GM19372 (cell line): ENCODE measurements around the gene PHPT1.
A peak's percentile ranks its signal among the peaks of the same experiment; 100 is the strongest.
"Not testable (repeated sequence)": the region's sequence is repeated elsewhere in the genome, so short reads cannot be mapped to it uniquely, and the experiment has no call there.

ENCODE experiments used
- ATAC-seq: cut with Tn5 transposase; IDR thresholded peaks from one replicate; pipeline ENCODE4 v1.9.1; 2021; ENCODE audit warnings: mild to moderate bottlenecking, low read depth, moderate library complexity; ENCODE audit not compliant: unreplicated experiment

PHPT1 gene

DNA sequence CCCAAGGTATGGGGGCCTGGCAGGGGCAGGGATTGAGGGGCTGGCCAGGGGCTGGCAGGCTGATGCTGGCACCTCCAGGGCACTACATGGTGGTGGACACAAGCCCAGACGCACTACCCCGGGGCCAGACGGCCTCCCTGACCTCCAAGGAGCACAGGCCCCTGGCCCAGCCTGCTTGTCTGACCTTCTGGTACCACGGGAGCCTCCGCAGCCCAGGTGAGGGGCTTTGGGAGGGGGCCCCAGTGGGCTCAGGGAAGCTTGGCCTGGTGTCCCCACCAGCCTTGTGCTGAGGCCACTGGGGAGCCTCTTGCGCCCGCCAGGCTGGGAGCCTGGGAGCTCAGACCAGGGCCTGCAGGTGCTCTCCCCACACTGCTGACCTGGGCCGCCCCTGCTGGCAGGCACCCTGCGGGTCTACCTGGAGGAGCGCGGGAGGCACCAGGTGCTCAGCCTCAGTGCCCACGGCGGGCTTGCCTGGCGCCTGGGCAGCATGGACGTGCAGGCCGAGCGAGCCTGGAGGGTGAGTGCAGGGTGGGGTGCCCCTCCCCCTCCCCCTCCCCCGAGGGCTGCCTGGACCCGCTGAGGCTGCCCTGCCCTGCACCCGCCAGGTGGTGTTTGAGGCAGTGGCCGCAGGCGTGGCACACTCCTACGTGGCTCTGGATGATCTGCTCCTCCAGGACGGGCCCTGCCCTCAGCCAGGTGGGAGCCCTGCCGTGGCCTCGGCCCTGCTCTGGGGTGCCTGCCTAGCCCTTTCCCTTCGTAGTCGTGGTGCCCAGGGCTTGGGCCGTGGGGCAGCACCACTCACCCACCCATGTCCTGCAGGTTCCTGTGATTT, 8.6 kb downstream of the PHPT1 start:
- ATAC-seq: no peak

DNA sequence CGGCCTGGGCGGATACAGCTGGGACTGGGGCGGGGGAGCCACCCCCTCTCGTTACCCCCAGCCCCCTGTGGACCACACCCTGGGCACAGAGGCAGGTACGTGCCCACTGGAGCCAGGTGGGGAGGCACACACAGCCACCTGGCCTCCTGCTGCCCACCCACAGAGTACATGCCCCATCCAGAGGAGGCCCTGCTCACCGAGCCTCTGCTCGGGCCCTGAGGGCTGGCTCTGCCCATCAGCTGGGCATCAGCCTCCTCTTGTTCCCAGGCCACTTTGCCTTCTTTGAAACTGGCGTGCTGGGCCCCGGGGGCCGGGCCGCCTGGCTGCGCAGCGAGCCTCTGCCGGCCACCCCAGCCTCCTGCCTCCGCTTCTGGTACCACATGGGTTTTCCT, 9.2 kb downstream of the PHPT1 start:
- no peak for ATAC-seq

DNA sequence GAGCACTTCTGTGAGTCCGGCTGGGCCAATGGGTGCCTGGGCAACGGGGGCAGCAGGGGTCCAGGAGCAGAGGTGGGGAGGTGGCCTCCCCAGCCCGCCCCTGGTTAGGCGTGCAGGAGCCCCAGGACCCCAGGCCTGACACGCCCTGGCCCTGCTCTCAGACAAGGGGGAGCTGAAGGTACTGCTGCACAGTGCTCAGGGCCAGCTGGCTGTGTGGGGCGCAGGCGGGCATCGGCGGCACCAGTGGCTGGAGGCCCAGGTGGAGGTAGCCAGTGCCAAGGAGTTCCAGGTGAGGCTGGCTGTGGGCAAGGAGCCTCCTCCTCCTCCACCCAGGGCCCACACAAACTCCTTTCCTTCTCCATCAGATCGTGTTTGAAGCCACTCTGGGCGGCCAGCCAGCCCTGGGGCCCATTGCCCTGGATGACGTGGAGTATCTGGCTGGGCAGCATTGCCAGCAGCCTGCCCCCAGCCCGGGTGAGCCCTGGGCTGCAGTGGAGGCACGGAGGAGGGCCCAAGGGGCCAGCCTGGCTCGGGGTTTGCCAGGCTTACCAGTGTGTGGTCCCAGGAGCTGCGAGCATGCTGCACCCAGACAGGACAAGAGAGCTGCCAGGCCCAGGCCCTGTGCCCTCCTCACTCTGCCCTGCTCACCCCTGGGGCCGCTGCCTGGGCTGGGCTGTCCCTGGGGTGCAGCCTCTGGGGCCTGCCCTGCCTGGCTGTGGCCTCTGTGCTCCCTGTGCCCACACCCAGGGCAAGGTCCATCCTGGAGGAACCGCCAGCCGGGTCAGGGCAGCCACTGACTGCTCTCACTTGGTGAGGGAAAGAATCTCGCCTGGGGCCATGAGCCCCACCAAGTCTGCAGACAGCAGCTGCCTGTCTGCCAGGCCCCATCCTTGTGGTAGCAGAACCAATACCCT, 9.9 kb downstream of the PHPT1 start:
- ATAC-seq: no peak

DNA sequence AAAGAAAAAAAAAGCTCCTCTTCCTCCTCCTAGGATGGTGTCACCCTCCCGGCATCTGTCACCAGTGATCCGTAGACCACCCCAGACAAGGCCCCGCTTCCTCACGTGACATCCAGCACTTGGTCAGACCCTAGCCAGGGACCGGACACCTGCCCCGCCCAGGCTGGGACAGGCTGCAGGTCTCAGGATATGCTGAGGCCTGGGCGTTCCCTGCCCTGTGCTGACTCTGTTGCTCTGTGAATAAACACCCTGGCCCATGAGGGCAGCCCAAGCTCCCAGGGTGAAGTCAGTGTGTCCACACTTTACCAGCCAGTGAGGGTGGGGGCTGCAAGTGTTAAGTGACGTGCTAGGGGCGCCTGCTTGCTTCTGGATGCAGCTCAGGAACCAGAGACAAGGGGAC, 11.3 kb downstream of the PHPT1 start:
- ATAC-seq: no peak

DNA sequence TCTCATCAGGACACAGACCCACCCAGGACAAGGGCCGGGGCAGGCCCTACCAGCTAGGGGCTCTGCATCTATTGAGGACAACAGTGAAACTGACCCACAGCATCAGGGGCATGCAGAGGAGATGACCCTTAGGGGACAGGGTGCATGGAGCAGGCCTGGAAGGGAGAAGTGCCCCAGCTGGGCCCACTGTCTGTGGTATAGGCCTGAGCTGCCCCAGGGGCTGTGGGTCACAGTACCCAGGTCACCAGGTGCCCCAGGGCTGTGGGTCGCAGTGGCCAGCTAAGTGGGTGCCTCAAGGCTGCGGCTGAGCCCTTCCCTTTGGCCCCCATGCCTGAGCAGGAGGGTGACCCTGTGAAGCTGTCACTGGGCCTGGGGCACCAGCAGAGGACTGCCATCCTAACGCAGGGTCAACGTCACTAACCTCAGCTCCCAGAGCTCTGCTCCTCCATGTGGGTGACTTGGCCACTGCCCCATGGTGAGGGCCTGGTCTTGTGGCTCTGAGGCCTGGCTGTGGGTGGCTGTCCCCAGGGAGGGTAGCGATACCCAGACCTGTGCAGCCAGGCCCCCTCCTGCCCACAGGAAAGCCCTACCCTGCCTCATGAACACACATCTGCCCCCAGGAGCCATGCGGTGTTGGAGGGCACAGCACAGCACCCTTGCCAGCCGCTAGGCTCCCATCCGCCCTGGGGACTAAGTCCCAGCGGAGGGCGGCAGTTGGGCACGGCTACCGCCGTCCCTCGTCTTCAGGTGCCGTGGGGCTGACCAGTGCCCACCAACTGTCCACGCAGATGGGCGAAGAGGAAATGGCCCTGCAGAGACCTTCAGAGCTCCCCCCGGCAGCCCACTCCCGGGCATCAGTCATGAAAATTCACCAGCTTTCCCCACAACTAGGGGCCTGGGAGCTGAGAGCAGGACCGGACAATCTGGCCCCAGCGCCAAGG, 12.0 kb downstream of the PHPT1 start:
- ATAC-seq: no peak

DNA sequence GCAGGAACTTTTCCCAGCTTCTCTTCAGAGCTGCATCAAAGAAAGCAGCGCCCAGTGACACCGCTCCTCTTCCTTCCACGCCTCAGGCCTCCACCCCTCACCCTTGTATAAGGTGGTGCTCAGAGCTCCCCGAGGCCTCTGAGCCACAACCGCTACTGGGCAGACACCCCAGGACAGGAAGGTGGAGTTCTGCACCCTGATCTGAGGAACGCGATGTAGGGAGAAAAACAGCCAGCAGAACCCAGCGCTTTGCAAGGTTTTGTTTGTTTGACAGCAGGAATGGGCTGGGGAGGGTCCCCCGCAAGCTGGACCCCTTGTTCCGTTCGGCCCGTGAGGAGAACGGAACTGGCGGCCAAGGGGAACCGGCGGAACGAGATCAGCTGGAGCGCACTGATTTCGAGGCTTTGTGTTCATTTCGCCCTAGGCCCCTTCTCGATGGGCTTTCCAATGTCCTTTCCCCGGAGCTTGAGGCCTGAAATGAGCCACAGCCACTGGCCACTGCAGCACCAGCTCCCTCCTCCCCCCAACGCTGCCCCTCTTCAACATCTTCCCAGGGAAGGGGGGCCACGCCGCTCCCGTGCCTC, 12.8 kb downstream of the PHPT1 start:
- no peak for ATAC-seq

DNA sequence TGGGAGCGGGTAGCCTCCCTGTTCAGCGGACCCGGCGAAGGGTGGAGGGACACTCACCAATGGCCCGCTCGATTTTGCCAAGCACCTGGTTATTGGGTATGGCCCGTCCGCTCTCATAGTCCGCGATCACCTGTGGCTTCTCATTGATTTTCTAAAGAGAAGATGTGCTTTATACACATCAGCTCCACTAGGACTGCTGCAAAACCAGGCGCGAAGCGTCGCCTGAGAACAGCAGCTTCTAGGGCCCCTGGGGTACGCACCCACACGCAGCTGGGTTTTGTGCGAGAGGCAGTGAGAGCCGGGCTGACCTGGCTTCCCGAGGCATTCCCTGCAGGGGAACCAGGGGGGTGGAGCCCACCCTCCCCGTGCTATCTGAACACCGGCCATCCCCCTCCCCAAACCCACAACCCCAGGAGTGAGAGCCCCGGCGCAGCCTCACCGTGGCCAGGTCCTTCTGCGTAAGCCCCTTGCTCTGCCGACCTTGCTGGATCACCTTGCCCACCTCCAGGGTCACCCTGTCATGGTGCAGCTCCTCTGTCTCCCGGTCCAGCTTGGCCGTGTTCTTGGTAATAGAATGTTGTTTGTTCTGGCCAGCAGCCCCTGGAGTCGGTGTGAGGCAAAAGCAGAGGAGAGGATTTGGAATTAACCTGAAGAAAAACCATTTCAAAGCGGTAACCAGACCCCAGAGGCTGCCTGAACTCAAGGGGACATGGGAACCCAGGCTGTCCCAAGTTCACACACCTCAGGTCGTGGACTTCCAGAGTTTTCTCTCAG, 13.8 kb downstream of the PHPT1 start:
- ATAC-seq: no peak

DNA sequence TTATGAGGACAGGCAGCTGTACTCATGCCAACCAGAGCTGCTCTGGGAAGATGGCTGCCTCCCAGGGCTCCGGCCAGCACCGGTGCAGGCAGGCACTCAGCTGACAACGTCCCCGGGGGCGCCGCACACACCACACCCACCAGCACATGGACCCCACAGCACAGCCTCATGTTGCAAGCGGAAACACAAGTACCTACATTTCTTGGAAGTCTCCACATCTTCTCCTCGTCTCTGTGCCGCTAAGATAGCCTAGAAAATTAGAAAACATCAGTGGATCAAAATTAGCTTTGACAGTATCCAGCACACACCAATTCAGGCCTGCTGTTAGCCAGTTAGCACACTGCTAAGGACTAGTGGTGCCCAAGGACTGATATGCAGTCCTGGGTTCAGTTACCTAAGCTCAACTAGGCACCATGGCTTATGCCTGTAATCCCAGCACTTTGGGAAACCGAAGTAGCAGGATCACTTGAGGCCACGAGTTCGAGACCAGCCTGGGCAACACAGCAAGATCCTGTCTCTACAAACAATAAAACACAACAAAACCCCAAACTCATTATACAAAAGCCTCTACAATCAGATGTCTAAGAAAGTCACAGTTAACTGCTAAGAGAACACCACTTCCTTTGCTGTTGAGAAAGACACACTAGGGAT, 14.5 kb downstream of the PHPT1 start:
- no peak for ATAC-seq

DNA sequence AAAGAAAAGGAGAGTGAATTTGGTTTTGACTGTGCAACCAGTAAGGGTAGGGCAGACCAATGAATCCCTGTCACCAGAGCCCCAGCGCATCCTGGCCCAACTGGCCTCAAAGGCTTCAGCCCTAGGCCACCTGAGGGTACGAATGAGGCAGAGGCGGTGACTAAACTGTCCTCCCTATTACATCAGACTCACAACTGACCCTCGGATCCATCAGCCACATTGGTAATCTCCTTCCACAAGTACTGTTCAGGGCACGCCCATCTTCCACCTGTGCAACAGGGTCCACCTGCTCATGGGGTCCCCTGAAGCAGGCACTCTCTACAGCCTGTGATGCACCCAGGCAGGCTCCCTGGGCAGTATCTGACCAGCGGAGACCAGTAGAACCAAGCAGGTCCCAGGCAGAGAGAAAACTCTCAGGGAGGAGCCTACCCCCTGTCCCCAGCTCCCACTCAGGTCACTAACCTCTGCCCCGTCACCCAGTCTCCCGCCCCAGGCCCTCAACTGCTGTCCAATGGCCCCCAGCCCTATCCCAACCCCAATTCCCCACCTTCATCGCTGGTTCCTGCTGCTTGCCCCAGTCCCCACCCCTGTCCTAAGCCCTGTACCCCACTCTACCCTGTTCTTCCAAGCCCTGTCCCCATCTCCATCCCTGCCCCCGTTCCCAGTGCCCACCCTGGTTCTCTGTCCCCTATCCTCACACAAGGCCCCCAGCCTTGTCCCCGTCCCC, 16.0 kb downstream of the PHPT1 start:
- no peak for ATAC-seq

DNA sequence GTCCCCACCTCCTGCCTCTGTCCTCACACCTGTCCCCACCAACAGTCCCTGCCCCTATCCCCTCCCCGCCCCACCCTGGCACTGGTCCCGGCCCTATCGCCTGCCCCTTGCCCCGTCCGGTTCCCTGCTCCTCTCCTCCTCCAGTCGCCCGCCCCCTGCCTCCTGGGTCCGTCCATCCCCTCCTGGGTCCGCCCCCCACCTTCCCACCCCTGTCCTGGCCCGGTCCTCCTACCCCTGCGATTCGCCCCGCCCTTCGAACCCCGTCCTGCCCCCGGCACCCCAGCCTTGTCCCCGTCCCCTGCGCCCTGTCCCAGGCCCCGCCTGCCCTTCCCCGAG, 16.5 kb downstream of the PHPT1 start:
- peak; percentile 15 for ATAC-seq

DNA sequence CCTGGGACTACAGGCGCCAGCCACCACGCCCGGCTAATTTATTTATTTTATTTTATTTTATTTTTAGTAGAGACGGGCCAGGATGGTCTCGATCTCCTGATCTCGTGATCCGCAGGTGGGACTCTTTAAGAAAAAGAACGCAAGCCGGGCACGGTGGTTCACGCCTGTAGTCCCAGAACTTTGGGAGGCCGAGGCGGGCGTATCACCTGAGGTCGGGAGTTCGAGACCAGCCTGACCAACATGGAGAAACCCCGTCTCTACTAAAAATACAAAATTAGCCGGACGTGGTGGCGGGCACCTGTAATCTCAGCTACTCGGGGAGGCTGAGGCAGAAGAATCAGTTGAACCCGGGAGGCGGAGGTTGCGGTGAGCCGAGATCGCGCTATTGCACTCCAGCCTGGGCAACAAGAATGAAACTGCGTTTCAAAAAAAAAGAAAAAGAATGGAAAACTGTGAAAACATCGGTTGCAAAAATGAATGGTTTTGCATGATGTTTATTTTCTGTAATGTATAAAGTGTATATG, 17.8 kb downstream of the PHPT1 start:
- not testable (repeated sequence) for ATAC-seq

DNA sequence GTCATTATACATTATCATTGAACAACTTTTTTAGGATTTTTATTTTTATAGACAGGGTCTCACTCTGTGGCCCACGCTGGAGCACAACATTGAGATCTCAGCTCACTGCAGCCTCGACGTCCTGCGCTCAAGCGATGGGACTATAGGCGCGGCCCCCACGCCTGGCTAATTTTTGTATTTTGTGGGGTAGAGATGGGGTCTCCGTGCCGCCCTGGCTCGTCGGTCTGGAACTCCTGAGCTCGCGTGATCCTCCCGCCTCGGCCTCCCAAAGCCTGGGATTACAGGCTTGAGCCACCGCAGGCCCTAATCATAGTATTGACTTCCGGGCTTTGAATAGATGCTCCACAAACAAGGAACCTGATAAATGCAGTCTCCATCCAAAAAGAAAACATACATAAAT, 18.3 kb downstream of the PHPT1 start:
- ATAC-seq: no peak

DNA sequence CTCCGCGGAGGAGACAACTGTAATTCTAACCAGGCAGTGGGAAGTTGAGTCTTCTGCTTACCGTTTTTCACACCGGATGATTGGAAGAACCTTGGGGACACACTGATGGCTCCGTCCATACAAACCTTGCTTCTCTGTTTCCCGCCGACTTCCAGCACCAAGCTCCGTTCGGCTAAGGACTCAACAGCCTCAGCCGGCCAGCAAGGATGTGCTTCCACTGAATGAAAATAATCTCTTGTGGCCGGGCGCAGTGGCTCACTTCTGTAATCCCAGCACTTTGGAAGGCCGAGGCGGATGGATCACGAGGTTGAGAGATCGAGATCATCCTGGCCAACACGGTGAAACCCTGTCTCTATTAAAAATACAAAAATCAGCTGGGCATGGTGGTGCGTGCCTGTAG, 18.7 kb downstream of the PHPT1 start:
- no peak for ATAC-seq

DNA sequence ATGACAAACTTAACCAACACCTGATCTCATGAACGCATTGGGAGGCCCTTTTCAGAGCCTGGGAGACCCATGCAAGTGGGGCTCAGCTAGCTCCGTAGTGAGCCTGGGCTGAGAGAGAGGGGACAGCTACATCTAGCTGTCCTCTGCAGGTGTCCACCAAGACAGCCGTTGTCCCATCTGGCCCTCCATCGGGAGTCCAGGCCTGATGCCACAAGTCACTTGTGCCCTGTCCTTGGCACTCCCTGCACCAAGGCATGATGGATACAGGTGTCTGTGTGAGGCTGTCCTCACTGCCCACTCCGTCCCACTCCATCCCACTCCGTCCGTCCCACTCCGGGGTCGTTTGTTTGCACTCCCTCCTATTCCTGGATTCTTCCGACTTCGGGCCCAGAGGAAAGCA, 19.4 kb downstream of the PHPT1 start:
- no peak for ATAC-seq

DNA sequence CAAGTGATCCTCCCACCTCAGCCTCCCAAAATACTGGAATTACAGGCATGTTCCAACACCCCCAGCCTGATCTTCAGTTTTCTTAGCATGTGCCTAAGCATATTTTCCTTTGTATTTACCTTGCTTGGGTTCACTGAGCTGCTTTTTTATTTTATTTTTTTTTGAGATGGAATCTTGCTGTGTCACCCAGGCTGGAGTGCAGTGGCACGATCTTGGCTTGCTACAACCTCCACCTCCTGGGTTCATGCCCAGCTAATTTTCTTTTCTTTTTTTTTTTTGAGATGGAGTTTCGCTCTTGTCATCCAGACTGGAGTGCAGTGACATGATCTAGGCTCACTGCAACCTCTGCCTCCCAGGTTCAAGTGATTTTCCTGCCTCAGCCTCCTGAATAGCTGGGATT, 20.4 kb downstream of the PHPT1 start:
- not testable (repeated sequence) for ATAC-seq

DNA sequence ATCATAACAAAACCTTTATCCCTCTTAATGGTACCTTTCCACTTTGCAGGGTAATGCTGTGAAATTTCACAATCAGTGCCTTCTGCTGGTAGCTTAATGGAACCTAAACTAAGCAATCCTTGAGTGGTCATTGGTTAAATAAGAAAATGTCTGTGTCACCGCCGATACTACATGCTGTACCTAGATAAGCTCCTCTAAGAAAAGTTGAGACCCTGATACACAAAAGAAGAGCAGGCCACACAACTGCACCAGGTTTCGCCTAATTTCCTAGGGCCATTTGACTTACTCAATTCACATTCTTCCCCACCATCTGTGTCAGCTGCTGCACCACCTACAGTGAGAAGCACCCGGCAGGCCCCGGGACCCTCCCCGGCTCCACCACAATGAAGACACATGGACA, 25.9 kb downstream of the PHPT1 start:
- no peak for ATAC-seq

DNA sequence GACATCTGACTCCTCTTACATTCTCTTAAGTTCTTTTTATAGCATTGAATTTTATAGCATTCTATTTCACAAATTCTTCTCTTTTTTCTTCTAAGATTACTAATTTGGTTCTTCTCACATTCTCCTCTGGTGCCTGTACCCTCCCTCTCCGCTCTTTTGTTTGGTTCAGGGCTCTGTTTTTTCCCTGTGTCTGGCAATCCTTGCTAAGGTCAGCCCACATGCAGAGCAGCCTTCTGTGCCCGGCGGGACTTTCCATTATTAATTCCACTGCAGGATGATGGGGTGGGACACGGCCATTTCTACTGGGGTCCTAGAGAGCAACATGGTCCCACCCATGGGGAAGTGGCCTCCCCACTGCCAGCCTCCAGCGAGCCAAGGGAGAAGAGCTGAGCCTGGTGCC, 27.3 kb downstream of the PHPT1 start:
- no peak for ATAC-seq

DNA sequence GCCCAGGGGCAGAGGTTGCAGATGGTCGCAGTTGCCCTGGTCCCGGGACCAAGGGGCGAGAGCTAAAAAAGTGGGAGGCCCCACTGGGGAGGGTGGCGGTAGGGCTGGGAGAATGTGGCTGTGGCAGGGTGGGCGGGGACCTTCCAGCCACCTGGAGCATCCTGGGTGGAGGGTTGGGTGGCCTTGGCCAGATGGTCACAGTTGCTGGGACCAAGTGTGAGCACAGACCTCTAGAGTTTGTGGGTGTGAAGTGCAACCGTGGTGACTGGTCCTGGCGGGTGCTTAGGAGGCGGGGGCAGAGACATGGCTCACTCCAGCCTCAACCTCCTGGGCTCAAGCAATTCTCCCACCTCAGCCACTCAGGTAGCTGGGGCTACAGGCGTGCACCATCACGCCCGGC, 31.4 kb downstream of the PHPT1 start:
- no peak for ATAC-seq
